Fibroblast of peridontal ligament (primary cell): ENCODE measurements around the gene AKAP11.
A peak's percentile ranks its signal among the peaks of the same experiment; 100 is the strongest.

Experiments used
- DNase-seq: peaks from one replicate; pipeline ENCODE4 v3.0.0-alpha.2; 2010; ENCODE audit errors: extremely low read depth

Gene AKAP11

DNA sequence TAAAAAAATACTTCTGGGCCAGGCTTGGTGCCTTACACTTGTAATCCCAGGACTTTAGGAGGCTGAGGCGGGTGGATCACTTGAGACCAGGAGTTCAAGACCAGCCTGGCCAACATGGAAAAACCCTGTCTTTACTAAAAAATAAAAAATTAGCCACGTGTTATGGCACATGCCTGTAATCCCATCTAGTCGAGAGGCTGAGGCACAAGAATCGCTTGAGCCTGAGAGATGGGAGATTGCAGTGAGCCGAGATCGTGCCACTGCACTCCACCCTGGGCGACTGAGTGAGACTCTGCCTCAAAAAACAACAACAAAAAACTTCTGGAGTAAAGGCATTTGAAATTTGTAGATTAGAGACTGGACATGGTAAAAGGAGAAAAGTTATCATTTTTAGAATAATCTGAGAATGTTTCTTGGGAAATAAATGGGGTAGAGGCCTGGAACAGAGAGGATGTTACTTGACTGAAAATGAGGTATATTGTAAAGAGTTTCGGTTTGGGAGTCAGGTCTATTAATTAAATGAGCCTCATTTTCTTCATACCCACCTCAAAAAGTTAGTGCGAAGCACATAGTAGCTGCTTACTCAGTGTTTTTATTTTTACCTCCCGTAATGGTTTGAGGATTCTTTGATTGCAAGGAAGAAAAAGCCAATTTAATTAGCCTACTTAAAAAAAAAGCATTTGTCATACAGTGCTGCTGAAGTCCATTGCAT is 2.6 kb downstream of the AKAP11 start:
- no peak for DNase-seq

DNA sequence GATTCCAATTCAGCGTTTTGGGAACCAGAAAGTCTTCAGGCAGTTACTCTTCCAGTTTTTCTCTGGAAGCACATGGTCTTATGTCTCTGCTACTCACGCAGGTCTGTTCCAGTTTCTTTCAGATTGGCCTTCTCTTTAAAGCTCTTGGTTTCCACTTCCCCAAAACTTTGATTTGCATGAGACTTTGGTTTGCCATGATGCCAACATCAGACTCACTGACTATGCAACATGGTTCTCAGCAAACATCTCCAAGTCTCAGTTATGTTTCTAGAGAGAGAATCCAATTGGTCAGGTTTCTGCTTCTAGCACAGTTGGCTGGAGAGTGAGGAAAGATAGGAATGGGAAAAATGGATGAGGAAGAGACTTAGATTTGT is 3.1 kb downstream of the AKAP11 start:
- no peak for DNase-seq

DNA sequence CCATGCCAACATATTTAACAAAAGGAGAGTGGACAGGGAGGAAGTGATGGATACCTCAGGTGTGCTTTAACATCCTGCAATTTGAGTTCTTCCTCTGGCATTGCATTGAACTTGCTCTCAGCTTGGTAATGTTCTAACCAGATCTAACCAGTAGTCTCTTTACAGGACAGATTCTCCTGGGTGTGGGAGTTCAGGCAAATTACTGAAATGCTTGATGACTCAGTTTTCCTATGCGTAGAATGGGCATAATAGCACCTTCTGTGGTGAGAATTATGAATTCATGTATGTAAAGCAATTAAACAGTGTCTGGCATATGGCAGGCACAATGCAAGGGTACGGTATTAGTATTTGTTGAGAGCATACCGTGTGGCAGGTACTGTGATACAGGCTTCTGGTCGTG is 3.6 kb downstream of the AKAP11 start:
- no peak for DNase-seq

DNA sequence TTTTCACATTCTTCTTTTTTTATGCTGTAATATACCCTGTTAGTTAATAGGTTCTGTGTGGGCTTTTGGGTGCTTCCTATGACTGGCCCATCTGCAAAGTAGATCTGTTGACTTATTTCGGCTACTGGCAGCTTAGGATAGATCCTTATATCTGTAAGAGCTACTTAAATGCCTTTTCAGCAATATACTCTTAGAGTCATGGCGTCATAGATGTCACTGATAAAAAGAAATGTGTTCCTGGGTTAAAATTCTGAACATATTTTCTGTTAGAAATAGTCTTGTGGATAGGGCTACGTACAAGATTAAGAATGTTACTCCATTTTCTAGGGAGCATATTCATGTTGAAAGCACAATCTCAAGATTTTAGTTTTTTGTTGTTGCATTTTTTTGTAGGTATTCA is 4.7 kb downstream of the AKAP11 start:
- DNase-seq: peak; percentile 25

DNA sequence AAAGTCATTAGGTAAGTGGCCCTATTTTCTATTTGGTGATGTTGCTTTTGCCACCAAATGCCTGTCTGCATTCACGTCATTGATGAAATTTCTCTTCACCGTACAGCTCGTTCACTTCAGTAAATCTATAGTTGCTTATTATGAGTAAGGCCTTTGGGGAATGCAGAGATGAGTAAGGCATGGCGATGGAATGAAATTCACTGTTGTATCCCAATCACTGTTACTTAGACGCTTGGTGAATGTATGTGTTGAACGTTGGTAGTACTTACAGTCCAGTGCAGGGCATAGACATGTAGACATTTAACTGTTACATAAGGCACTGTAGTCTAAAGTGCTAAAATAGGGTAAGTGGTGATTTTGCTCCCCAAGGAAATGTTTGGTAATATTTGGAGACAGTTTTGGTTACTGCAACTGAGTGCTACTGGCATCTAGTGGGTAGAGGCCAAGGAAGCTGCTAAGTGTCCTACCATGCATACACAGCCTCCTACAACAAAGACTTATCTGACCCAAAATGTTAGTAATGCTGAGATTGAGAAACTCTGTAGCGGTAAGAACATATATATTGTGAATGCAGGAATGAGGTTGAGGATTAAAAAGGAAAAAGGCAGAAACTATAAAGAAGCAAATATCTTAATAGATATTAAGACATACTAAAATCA is 5.8 kb downstream of the AKAP11 start:
- peak; percentile 33 for DNase-seq

DNA sequence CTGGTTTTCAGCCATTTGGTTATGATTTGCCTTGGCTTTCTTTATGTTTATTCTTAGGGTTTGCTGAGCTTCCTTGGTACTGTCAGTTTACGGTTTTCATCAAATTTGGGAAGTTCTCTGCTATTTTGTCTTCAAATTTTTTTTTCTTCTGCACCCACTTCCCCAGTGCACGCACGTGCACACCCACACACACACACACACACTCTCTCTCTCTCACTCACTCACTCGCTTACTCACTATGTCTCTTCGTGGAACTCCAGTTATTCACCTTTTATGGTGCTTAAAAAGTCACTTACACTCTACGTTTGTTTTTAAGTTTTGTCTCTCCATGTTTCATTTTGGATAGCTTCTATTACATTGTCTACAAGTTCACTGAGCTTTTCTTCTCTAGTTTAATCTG is 7.1 kb downstream of the AKAP11 start:
- DNase-seq: no peak

DNA sequence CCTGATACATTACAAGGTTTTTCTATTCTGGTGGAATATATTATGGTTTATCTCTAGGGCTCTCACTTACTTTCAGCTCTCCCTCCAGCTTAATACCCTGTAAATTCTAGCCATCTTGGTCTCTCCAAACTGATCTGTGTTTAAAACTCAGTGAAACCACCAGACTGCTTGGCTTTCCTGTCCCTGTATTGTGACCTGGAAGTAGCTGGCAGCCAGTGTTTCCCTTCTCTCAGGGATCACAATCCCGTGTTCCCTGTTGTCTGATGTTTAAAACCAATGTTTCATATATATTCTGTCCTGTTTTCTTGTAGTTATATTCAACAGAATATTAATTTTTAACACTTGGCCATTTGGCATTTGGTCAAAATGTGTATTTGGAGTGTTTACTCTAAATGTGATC is 8.0 kb downstream of the AKAP11 start:
- DNase-seq: no peak

DNA sequence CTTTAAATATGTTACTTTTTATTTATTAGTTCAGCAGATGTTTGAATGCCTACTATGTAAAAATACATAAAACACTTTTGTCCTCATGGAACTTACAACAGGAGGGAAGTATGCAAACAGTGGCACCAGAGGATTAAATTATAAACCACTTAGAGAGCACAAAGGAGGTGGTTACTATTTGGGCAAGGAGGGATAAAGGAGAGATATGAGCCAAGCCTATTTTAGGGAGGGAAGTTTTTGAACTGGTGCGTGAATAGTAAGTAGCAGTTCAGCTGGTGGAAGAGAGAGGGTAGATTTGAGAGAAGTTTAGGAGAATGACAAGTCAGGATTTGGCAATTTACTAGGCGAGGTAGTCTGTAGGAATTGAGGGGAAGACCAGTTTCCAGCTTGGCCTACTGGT is 8.6 kb downstream of the AKAP11 start:
- DNase-seq: no peak

DNA sequence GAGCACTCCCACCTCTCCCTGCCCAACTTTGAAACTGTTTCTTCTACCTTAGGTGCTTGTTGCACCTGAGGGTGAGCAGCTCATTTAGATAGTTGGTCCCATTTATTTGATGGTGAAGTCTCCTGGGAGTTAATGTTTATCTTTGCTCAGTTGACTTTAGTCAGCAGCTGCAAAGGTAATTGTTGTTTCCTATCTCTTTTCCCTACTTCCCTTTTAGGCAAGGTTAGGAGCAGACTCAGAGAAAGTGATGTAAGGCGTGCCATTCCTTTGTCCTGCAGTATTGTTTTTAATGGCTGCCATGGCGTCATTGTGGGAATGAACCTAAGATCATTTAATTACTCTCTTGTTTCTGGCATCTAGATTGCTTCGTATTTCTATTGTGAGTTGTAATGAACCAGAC is 11.6 kb downstream of the AKAP11 start:
- DNase-seq: no peak

DNA sequence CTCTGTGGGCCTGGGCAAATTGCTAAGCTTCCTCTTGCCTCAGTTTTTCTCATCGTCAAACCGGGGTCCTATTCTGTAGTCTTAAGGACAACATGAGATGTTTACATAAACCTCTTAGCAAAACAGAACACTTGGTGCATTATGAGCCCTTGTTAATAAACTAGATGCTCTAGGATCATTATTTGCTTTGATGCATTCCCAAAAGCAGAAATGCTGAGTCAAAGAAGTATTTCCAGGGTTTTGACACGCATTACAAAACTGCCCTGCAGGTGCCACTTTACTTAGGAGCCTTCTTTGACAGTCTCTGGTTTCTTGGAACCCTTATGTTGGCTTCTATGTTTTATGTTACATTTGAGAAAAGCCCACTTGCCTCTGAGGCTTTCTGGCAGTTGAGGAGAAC is 12.1 kb downstream of the AKAP11 start:
- no peak for DNase-seq

DNA sequence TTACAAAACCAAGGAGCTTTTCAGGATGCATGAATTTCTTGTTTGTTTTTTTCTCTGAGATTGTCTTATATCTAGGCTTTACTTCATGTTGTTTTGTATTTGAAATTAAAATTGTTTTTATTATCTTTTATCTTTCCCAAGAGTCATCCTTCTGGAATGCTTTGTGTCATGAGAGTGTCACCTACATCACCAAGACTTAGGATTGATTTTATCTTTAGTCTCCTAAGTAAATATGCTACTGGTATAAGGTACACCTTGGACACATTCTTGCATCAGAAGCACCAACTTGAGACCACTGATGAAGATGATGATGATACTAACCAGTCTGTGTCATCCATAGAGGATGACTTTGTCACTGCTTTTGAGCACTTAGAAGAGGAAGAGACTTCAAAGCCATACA is 26.4 kb downstream of the AKAP11 start:
- DNase-seq: no peak

DNA sequence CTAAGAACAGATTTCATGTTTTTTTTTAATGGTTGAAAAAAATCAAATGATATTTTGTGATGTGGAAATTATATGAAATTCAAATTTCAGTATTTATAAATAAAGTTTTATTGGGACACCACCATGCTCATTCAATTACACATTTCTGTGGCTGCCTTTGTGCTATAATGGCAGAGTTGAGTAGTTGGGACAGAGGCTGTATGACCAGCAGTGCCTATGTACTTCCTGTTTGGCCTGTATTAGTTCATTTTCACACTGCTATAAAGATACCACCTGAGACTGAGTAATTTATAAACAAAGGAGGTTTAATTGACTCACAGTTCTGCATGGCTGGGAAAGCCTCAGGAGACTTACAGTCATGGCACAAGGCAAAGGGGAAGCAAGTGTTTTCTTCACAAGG is 33.6 kb downstream of the AKAP11 start:
- no peak for DNase-seq

DNA sequence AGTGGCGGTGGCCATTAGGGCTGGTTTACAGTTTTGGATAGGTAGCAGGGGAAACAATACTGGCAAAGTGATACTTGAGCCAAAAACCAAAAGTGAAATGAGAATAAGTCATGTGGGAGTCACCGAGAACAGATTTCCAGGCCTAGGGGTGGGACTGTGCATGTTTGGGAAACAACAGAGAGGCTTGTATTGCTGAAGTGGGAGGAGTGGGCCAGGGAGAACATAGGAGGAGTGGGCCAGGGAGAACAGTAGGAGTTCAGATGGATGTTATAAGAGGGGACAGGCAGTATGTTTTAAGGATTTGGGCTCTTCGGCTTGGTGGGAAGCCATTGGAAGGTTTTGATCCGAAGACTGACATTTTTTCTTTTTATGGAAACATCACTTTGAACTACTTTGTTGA is 35.5 kb downstream of the AKAP11 start:
- DNase-seq: no peak

DNA sequence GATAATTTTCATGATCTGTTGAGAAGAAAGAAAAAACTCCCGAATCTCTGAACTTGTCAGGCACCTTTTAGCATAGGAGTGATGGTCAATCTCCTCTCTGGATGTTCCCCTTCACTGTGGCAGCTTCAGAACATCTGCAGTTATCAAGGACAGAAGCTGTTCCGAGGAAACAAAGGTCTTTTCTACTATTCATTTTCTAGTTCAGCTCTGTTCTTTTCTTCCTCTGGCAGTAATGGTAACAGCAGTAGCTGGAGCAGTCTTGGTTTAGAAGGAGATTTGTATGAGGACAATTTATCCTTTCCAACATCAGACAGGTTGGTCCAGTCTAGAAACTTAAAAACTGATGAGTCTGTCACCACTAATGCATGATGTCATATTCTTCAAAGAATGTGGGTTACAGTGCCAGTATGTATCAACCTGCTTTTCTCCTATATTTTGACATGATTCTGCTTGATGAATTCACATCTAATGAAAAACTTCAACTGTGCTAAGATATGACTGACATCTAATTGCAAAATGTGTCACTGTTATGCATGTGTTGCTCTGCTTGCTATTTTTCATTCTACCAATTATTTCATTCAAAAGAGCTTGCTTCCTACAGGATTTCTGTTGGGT is 41.0 kb downstream of the AKAP11 start:
- DNase-seq: no peak

DNA sequence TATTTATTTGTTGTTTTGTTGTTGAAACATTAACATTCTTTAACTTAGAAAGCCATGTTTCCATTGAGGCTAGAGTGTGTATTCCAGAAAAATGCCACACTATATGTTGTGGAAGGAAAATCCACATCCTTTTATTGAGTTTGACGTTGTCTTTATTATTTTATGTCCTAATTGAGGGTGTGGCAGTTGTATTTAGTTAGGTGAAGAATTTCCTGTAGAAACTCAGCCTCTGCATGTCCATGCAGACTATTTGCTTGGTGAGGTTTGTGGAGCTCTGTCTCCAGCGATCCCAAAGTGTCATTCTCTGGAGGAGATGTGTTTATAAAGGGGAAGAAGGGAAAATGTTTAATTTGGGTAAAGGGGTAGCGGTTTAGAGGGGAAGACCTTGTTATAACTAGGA is 46.6 kb downstream of the AKAP11 start:
- DNase-seq: no peak

DNA sequence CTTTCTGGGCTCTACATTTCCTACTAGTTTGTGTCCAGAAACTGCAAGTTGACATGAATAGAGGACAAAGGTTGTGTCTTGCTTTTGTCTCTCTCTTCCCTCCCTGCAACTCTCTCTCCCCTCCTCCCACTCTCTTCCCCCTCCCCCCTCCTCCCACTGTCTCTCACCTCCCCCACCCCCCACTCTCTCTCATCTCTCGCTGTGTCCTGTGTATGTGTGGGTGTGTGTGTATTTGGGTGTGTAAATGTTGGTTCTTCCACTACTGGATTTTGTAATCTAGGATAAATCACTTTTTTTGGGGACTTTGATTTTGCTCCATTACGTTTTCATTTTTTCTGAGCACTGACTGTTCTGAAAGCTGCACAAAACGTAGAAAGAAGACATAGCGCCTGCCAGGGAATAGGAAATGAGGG is 48.4 kb downstream of the AKAP11 start:
- DNase-seq: no peak

DNA sequence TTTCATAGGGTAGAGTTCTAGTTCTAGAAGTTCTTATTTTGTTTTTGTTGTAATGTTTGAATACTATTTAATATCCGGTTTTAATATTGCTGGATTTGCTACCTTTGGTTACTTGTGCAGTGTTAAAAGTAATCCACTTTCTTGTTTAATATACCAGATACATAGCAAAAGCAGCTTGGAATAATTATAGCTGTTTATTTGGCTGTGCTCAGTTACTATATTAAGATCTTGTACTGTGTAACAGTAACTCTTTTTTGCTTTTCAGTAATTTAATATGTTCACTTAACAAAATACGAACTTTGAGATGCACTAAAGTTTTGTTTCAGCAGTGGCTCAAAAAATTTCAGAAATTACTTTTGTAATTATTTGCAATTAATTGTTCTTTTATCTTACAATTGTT is 50.9 kb downstream of the AKAP11 start:
- DNase-seq: peak; percentile 55

DNA sequence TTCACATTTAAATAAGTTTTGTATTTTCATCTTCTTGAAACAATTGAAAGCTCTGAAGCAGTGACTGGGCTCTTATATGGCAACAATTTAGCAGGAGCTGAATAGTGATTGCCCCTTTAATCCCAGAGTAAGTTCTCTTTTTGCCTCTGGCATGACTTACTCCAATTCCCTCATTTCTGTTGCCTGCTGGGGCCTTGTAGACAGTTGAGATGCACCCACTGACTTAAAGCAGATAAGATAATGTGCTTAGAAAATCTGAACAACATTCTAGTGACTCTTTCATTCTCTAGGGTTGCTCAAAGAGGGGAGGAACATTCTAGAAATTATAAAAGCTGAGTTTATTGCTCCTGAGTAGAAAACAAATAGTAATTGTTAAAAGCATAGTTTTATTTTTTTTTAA is 52.8 kb downstream of the AKAP11 start:
- DNase-seq: no peak

DNA sequence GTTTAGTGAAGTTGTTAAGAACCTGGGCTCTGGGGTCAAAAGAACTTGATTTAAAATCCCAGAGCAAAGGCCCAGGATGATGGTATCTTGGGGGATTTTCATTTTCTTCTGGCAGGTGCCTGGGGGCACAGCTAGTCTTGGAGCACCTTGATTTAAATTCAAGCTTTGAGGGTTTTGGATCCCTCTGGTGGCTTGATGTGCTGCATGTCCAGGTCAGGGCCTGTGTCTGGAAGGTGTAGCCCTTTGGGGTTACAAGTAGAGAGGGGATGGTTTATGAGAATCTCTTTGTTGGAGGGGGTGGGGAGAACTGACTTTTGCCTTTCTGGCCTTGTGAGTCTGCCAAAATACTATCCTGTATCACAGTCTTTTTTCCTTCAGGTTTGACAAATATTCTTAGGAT is 55.8 kb downstream of the AKAP11 start:
- no peak for DNase-seq

DNA sequence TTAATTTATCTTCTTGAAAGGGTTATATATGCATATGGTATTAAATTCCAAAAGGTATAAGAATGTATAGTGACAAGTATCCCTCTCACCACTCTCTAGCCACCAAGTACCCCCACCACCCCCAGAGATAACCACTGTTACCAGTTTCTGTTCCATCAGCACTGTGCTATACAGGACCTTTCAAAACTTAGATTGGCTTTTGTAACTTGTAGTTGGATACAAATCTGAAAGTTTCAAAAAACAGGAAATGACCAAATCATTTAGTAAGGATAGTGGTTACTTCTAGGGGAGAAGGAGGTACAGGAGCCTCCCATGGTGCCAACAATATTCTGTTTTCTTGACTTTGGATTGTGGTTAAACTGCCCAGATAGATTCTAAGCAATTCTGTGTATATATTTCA is 56.7 kb downstream of the AKAP11 start:
- DNase-seq: no peak

DNA sequence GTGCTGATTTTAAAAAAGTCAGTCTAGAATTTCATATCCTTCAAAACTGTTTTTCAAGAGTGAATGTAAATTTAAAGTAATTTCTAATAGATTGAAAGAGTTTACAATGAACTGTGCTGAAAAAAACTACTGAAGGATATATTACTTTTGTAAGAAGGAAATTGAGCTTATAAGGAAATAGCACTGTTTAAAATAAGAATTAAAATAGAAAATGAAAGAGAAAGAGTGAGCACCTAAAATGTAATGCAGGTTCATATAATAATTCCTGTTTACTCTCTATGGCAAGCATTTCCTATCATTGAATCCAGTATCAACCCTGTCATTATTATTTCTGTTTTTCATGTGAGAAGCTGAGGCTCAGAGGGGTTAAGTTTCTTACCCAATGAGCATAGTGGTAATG is 57.3 kb downstream of the AKAP11 start:
- DNase-seq: no peak

DNA sequence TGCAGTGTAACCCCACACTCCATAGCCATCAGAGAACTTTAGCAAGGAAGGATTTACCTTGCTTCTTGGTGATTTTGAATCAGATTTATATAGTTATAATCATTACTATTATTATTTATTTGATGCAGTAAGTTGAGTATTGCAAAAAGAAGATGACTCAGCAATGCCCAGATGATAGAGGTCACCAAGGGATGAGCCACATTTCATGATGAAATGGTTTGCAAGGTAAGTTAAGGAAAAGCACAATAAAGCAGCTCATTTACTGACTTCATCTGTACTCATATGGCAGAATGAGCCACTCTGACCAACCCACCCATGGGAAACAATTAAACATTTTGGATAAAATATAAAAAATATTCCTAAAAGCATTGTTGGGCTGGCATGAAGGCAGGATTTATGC is 59.1 kb downstream of the AKAP11 start:
- peak; percentile 15 for DNase-seq

DNA sequence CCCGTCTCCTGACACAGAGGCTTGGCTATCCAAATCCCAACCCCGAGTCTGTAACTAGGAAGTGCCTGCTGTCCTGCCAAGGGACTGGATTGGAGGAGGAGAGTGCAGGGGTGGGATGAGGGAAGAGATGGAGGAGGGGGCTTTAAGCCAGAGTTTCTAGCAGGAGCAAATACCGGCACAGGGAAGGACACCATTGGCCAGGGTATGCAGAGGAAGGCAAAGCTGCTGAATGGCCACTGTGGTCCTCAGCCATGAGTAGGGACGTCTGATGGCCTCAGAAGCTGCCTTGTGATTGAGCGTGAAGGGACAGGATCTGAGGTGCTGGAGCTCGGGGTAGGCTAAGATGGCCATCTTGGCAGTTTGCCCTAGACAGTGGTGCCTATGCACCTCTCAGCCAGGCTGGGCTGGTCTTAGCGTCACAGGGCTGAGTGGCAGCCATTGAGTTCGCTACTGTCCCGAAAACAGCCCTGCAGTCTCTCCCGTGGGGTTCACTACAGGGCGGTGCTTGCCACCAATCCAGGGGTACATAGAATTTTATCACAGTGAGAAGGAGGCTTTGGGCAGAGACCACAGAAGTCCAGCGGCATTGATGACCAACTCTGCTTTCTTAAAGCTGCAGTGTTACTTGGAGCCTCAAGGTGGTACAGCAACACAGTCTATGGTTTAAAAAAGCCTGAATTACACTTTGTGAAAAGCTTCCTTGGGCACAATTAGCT is 61.8 kb downstream of the AKAP11 start:
- peak; percentile 59 for DNase-seq
